Measurements from ENCODE around the gene CELSR2. TPM values are rescaled to one million over a fixed set of nuclear protein-coding genes. Genes with fewer than 3 reads are reported as not detected.

The CELSR2 gene
- total RNA-seq, 4 donors from 2014 or later: 23.4 to 57.2 (median 39.9) TPM

GRCh38 chr1:109274533-109275476 is 25.5 kb downstream of the CELSR2 start:
- H3K4me3 ChIP-seq: peak overlapping the region in 2 of 4 donors; percentile 26 to 51
- intact Hi-C loops (cut with DNase I): loop anchor here (5.0 kb wide), 1 partner anchor 127 kb away; no protein-coding TSS in a partner anchor
- DNase-seq: no peak

GRCh38 chr1:109275706-109276345 is 26.5 kb downstream of the CELSR2 start:
- peaks cover 23 to 71% (median 44%) of the 10 kb centered on the region in 3 donors for H3K4me1 ChIP-seq
- intact Hi-C loops (cut with DNase I): loop anchor here (5.0 kb wide), 1 partner anchor 126 kb away; no protein-coding TSS in a partner anchor
- no peaks in the 10 kb centered on the region for H3K9me3 ChIP-seq
- no peak for DNase-seq
- TF ChIP-seq CTCF (IDR thresholded peaks at IDR 0.05) (no peak), POLR2A (IDR thresholded peaks at IDR 0.05) (no peak)
- no peak overlapping the region for H3K4me3 ChIP-seq
- peaks cover 0 to 53% (median 0%) of the 10 kb centered on the region in 3 donors for H3K36me3 ChIP-seq
- 50 to 61% methylated on average over 4 to 8 of the region's 9 CpGs for WGBS, 2 donors
- H3K27me3 ChIP-seq: no peaks in the 10 kb centered on the region
- peak overlapping the region; percentile 85 to 93 (median 88) for H3K27ac ChIP-seq

More at GRCh38 chr1:109274533-109275476, 25.5 kb downstream of the CELSR2 start:
- Histone ChIP-seq H3K36me3 (peaks cover 0 to 53% (median 0%) of the 10 kb centered on the region in 3 donors), H3K9me3 (no peaks in the 10 kb centered on the region), H3K27ac (peak overlapping the region; percentile 85 to 93 (median 88)), H3K4me1 (peaks cover 23 to 61% (median 44%) of the 10 kb centered on the region in 3 donors), H3K27me3 (no peaks in the 10 kb centered on the region)
- TF ChIP-seq CTCF (IDR thresholded peaks at IDR 0.05) (no peak), POLR2A (IDR thresholded peaks at IDR 0.05) (no peak)
- 29 to 36% methylated on average over 13 of the region's 24 CpGs for WGBS, 2 donors

GRCh38 chr1:109277434-109278204 is 28.3 kb downstream of the CELSR2 start:
- intact Hi-C loops (cut with DNase I): loop anchor here (5.0 kb wide), 1 partner anchor 125 kb away; no protein-coding TSS in a partner anchor
- Histone ChIP-seq H3K4me1 (peaks cover 34 to 85% (median 57%) of the 10 kb centered on the region in 3 donors), H3K27ac (peak overlapping the region; percentile 59 to 93 (median 86)), H3K36me3 (peaks cover 0 to 35% (median 0%) of the 10 kb centered on the region in 3 donors), H3K4me3 (no peak overlapping the region), H3K9me3 (no peaks in the 10 kb centered on the region), H3K27me3 (no peaks in the 10 kb centered on the region)
- DNase-seq: peak; percentile 19
- 53 to 56% methylated on average over 5 to 6 of the region's 7 CpGs for WGBS, 2 donors
- TF ChIP-seq CTCF (IDR thresholded peaks at IDR 0.05): peak; percentile 69 to 94 (median 89)
- TF ChIP-seq POLR2A (IDR thresholded peaks at IDR 0.05): no peak

- no peaks in the 10 kb centered on the region for H3K9me3 ChIP-seq
- TF ChIP-seq POLR2A (IDR thresholded peaks at IDR 0.05) (no peak), CTCF (IDR thresholded peaks at IDR 0.05) (no peak)
- H3K4me1 ChIP-seq: peaks cover 19 to 79% (median 39%) of the 10 kb centered on the region in 3 donors
- no peak overlapping the region for H3K4me3 ChIP-seq
- no peak for DNase-seq
- WGBS, 2 donors: 86 to 95% methylated on average over 4 of the region's 5 CpGs
- peak overlapping the region in 1 of 4 donors; percentile 33 for H3K27ac ChIP-seq
- H3K27me3 ChIP-seq: no peaks in the 10 kb centered on the region
- intact Hi-C loops (cut with DNase I): loop anchor here (5.0 kb wide), 1 partner anchor 123 kb away; no protein-coding TSS in a partner anchor
- H3K36me3 ChIP-seq: peaks cover 0 to 25% (median 0%) of the 10 kb centered on the region in 3 donors
Observed at GRCh38 chr1:109279615-109280278, 30.4 kb downstream of the CELSR2 start.

Data from esophagus squamous epithelium (tissue), 5 donors.